GM19238 (cell line): ENCODE results near the gene TSPY4.
"Not testable (repeated sequence)": the region's sequence is repeated elsewhere in the genome, so short reads cannot be mapped to it uniquely, and the experiment has no call there.

Experiments used
- DNase-seq: peaks from one replicate; pipeline ENCODE4 v3.0.0; 2011; ENCODE audit warnings: low spot score; ENCODE audit not compliant: insufficient read length

TSPY4 gene

GRCh38 chrY:9337164-9337563 is at the start of gene TSPY4:
TSS of gene TSPY4 (plus strand) at chrY:9337464. CDS start at chrY:9337510, 46 bp downstream.
- not testable (repeated sequence) for DNase-seq

- DNase-seq = no peak
Observed at GRCh38 chrY:9320996-9321395, 16.3 kb upstream of the TSPY4 start.

- DNase-seq = not testable (repeated sequence)
Observed at GRCh38 chrY:9357497-9357896, 20.2 kb downstream of the TSPY4 start, which contains the start of gene TSPY8. TSS of gene TSPY8 (plus strand) at chrY:9357797. CDS start at chrY:9357843, 46 bp downstream.
